ENCODE measurements around the gene SOHLH1. TPM values are rescaled to one million over a fixed set of nuclear protein-coding genes. Genes with fewer than 3 reads are reported as not detected.

SOHLH1 gene
- total RNA-seq, 1 donor from 2014 or later, result not detected

DNA sequence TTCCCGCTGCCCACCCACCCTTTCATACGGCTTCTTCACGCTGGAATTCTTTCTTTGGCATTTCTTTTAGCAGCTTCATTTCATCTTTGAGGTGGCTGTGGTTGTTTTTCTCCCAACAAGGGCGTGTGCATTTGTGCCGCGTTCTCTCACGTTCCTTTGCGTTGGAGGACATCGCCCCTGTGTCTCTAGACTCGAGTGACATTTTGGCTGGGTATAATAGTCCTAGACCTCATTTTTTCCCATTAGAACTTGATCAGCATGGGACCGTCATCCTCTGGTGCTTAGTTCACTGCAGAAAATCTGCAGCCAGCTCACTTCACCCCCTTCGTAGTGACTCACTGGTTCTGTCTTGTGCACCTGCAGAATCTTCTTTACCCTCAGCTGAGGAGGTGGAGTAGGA lies 32.2 kb upstream of the SOHLH1 start:
- Mint-ChIP-seq H3K27ac (ENCODE audit: unreplicated experiment) (no peak overlapping the region), H3K4me1 (ENCODE audit: low read depth, unreplicated experiment) (peaks cover 4% of the 10 kb centered on the region), H3K9me3 (ENCODE audit: unreplicated experiment) (peaks cover 11% of the 10 kb centered on the region), H3K4me3 (ENCODE audit: unreplicated experiment) (no peak overlapping the region), H3K27me3 (ENCODE audit: unreplicated experiment) (peaks cover 5% of the 10 kb centered on the region), H3K36me3 (ENCODE audit: unreplicated experiment) (peaks cover 10% of the 10 kb centered on the region)
- TF ChIP-seq CTCF (IDR thresholded peaks at IDR 0.05; ENCODE audit: partially characterized antibody, unreplicated experiment), result no peak
- DNase-seq, result no peak

DNA sequence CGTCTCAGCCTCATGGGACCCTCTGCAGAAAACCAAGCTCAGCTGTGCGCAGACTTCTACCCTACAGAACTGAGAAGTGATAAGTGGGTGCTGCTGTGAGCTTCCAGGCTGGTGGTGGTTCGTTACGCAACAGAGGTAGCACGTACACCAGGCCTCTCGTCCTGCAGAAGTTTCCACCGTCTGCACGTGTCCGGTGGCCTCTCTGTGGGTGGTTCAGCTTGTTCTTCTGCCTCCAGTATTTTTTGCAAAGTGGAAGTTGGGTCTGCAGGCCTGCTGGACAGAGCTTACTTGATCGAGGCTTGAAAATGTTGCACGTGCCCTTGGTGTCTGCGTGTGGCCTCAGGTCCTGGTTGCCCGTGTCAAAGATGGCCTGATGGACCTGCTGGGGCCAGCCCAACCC lies 30.2 kb upstream of the SOHLH1 start:
- peaks cover 5% of the 10 kb centered on the region for H3K27me3 Mint-ChIP-seq (ENCODE audit: unreplicated experiment)
- no peak overlapping the region for H3K4me3 Mint-ChIP-seq (ENCODE audit: unreplicated experiment)
- peaks cover 11% of the 10 kb centered on the region for H3K9me3 Mint-ChIP-seq (ENCODE audit: unreplicated experiment)
- peaks cover 7% of the 10 kb centered on the region for H3K4me1 Mint-ChIP-seq (ENCODE audit: low read depth, unreplicated experiment)
- H3K27ac Mint-ChIP-seq (ENCODE audit: unreplicated experiment), result no peak overlapping the region
- TF ChIP-seq CTCF (IDR thresholded peaks at IDR 0.05; ENCODE audit: partially characterized antibody, unreplicated experiment), result no peak
- DNase-seq, result no peak
- H3K36me3 Mint-ChIP-seq (ENCODE audit: unreplicated experiment), result peaks cover 10% of the 10 kb centered on the region

- Mint-ChIP-seq H3K9me3 (ENCODE audit: unreplicated experiment) (peaks cover 11% of the 10 kb centered on the region), H3K4me3 (ENCODE audit: unreplicated experiment) (no peak overlapping the region), H3K36me3 (ENCODE audit: unreplicated experiment) (peaks cover 10% of the 10 kb centered on the region), H3K27me3 (ENCODE audit: unreplicated experiment) (peaks cover 3% of the 10 kb centered on the region), H3K4me1 (ENCODE audit: low read depth, unreplicated experiment) (peaks cover 7% of the 10 kb centered on the region), H3K27ac (ENCODE audit: unreplicated experiment) (no peak overlapping the region)
- no peak for TF ChIP-seq CTCF (IDR thresholded peaks at IDR 0.05; ENCODE audit: partially characterized antibody, unreplicated experiment)
- DNase-seq, result no peak
These were observed 29.3 kb upstream of the SOHLH1 start for GRCh38 chr9:135728436-135729110.

DNA sequence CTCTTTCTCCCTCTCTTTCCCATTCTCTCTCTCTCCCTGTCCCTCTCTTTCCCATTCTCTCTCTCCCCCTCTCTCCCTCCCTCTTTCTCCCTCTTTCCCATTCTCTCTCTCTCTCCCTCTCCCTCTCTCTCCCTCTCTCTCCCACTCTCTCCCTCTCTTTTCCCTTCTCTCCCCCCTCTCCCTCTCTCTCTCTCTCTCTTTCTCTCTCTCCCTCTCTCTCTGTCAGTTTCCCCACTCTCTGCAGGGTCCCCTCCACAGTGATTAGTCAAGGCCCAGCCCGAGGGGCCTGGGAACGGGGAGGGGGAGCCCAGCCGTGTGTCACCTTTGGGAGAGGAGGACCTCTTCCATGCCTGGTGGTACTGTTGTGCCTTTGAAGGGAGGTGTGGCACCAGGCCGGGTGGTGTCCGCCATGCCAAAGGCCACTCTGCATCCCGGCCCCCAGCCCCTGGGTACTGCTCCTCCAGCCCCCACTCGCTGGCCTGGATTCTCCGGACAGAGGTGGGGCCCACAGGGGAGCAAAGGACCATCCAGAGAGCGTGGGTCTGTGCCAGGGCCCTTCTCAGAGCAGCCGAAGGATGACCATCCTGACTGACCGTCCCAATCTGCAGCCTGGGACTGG lies 28.1 kb upstream of the SOHLH1 start:
- no peak for TF ChIP-seq CTCF (IDR thresholded peaks at IDR 0.05; ENCODE audit: partially characterized antibody, unreplicated experiment)
- DNase-seq, result no peak
- H3K27me3 Mint-ChIP-seq (ENCODE audit: unreplicated experiment), result peaks cover 4% of the 10 kb centered on the region
- peaks cover 8% of the 10 kb centered on the region for H3K9me3 Mint-ChIP-seq (ENCODE audit: unreplicated experiment)
- no peak overlapping the region for H3K4me3 Mint-ChIP-seq (ENCODE audit: unreplicated experiment)
- peaks cover 11% of the 10 kb centered on the region for H3K4me1 Mint-ChIP-seq (ENCODE audit: low read depth, unreplicated experiment)
- H3K36me3 Mint-ChIP-seq (ENCODE audit: unreplicated experiment), result peaks cover 5% of the 10 kb centered on the region
- no peak overlapping the region for H3K27ac Mint-ChIP-seq (ENCODE audit: unreplicated experiment)

DNA sequence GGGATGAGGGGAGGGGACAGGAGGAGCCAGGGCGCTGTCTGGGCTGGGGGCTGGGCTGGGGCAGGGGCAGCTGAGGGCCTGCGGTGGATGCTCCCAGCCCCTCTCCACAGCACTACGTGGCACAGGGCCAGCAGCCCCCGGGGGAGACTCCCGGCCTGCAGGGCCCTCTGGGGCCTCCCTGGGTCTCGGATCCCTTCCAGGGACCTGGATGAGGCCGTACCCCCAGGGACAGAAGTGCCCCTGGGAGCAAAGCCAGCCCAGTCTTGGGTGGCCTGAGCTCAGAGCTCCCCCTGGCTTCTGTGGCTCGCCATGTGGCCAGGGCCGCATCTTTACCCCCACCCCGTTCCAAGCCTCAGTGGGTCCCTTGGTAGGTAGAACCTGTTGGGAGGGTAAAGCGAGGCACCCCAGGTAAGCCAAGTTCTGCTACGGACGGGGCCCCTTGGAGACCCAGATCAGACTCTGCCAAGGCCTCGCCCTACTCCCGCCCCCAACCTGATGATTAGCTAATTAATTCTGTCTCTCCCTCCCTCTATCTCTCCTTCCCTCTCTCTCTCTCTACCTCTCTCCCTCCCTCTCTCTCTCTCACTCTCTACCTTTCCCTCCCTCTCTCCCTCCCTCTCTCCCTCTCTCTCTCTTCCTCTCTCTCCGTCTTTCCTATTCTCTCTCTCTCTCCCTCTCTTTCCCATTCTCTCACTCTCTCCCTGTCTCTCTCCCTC lies 27.0 kb upstream of the SOHLH1 start:
- no peak for TF ChIP-seq CTCF (IDR thresholded peaks at IDR 0.05; ENCODE audit: partially characterized antibody, unreplicated experiment)
- Mint-ChIP-seq H3K9me3 (ENCODE audit: unreplicated experiment) (peaks cover 5% of the 10 kb centered on the region), H3K36me3 (ENCODE audit: unreplicated experiment) (peaks cover 4% of the 10 kb centered on the region), H3K27ac (ENCODE audit: unreplicated experiment) (no peak overlapping the region), H3K4me1 (ENCODE audit: low read depth, unreplicated experiment) (peaks cover 13% of the 10 kb centered on the region), H3K4me3 (ENCODE audit: unreplicated experiment) (no peak overlapping the region), H3K27me3 (ENCODE audit: unreplicated experiment) (peaks cover 6% of the 10 kb centered on the region)
- no peak for DNase-seq

All from glutamatergic neuron (in vitro differentiated cells).